ENCODE results near the gene CHRM2. TPM values are rescaled to one million over a fixed set of nuclear protein-coding genes. Genes with fewer than 3 reads are reported as not detected.

CHRM2 gene
- total and polyA plus RNA-seq, 2 donors (not counting 1 experiment from before 2014, with no cell fraction given): 7.9 to 47.1 TPM

DNA sequence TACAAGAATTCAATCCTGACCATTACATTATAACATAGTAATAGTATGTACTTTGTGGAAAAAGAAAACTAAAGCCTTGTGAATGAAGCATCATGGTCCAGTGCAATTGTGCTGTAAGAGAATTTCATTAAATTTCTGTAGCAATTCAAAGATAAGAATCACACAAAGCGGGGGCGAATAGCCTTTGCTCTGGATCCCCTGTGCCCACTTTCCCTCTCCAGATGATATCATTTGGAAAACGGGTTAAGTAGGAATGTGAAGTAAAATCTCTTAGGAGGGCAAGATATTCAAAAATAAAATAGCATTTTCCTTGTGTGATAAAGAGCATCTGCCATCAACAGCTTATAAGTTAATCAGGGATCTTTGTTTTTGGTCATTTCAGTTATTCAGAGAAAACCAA, 177.1 kb downstream of the CHRM2 start:
- no peak overlapping the region for H3K27ac ChIP-seq (ENCODE audit: insufficient read depth, low read length)
- no peaks in the 10 kb centered on the region for H4K20me1 ChIP-seq (ENCODE audit: control insufficient read depth, extremely low read depth, insufficient read depth, low read length)
- no peaks in the 10 kb centered on the region for H3K4me1 ChIP-seq (ENCODE audit: control insufficient read depth, extremely low read depth, insufficient read depth, low read length)
- H2AFZ ChIP-seq (ENCODE audit: low read length): no peak overlapping the region
- H3K36me3 ChIP-seq (ENCODE audit: control insufficient read depth, insufficient read depth, low read length): no peaks in the 10 kb centered on the region
- no peak for DNase-seq (ENCODE audit: low read depth in 2 of 2)
- TF ChIP-seq, protein P1, sequence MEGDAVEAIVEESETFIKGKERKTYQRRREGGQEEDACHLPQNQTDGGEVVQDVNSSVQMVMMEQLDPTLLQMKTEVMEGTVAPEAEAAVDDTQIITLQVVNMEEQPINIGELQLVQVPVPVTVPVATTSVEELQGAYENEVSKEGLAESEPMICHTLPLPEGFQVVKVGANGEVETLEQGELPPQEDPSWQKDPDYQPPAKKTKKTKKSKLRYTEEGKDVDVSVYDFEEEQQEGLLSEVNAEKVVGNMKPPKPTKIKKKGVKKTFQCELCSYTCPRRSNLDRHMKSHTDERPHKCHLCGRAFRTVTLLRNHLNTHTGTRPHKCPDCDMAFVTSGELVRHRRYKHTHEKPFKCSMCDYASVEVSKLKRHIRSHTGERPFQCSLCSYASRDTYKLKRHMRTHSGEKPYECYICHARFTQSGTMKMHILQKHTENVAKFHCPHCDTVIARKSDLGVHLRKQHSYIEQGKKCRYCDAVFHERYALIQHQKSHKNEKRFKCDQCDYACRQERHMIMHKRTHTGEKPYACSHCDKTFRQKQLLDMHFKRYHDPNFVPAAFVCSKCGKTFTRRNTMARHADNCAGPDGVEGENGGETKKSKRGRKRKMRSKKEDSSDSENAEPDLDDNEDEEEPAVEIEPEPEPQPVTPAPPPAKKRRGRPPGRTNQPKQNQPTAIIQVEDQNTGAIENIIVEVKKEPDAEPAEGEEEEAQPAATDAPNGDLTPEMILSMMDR (conservative IDR thresholded peaks at IDR 0.05 in 1 of 2, IDR thresholded peaks at IDR 0.05 in 1 of 2; ENCODE audit: low read depth in 1 of 2, low read length in 2 of 2): no peak
- TF ChIP-seq EZH2 (IDR thresholded peaks at IDR 0.05; ENCODE audit: low read length, missing control alignments): no peak
- H3K4me2 ChIP-seq (ENCODE audit: extremely low read depth, insufficient read depth, low read length): no peak overlapping the region
- no peak overlapping the region for H3K4me3 ChIP-seq (replicated peaks in 1 of 4; ENCODE audit: control extremely low read depth in 1 of 4, insufficient read depth in 1 of 4, low read depth in 3 of 4, low read length in 4 of 4)
- H3K79me2 ChIP-seq (ENCODE audit: control insufficient read depth, insufficient read depth, low read length): no peaks in the 10 kb centered on the region
- no peaks in the 10 kb centered on the region for H3K27me3 ChIP-seq (ENCODE audit: control insufficient read depth, insufficient read depth, low read length)
- H3K9ac ChIP-seq (ENCODE audit: insufficient read depth, low read length): no peak overlapping the region
- no peaks in the 10 kb centered on the region for H3K9me3 ChIP-seq (ENCODE audit: control insufficient read depth, insufficient read depth, low read depth, low read length)

DNA sequence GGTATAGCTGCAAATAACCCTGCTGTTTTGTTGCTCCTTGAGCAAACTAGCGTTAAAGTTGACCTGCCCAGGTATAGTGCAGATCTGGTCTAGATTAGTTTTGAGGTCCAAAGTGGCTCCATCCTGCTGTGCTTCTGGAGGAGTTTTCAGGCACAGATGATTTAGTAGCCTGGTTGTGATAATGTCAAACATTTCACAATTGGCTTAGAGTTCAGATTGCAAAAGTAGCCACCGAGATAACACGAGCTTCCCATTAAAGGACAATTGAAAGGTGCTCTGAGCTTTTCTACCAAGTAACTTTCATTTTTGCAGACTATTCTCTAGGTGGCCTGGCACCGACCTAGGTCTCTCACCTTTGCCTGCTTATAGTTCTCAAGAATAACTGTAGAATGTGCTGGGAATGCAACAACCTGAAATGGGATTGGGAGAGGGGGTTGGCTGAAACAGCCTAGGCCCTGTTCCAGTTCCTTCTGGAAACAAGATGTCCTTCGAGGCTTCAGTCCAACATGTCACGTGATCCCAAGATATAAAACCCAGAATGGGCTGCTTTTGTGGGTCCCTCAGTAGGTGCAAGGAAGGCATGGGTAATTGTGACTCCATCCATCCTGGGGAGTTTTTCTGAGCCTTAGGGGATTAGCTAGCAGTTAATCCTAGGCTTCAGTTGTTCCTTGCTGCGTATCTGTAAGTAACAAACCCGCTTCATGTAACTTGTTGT, 201.0 kb downstream of the CHRM2 start:
- no peak overlapping the region for H3K9ac ChIP-seq (ENCODE audit: insufficient read depth, low read length)
- no peak overlapping the region for H2AFZ ChIP-seq (ENCODE audit: low read length)
- TF ChIP-seq, protein P1 (conservative IDR thresholded peaks at IDR 0.05 in 1 of 2, IDR thresholded peaks at IDR 0.05 in 1 of 2; ENCODE audit: low read depth in 1 of 2, low read length in 2 of 2): no peak
- no peak for TF ChIP-seq EZH2 (IDR thresholded peaks at IDR 0.05; ENCODE audit: low read length, missing control alignments)
- H3K79me2 ChIP-seq (ENCODE audit: control insufficient read depth, insufficient read depth, low read length): no peaks in the 10 kb centered on the region
- no peak overlapping the region for H3K27ac ChIP-seq (ENCODE audit: insufficient read depth, low read length)
- H3K4me1 ChIP-seq (ENCODE audit: control insufficient read depth, extremely low read depth, insufficient read depth, low read length): peaks cover 12% of the 10 kb centered on the region
- no peaks in the 10 kb centered on the region for H3K27me3 ChIP-seq (ENCODE audit: control insufficient read depth, insufficient read depth, low read length)
- H3K4me2 ChIP-seq (ENCODE audit: extremely low read depth, insufficient read depth, low read length): no peak overlapping the region
- no peaks in the 10 kb centered on the region for H3K36me3 ChIP-seq (ENCODE audit: control insufficient read depth, insufficient read depth, low read length)
- H3K9me3 ChIP-seq (ENCODE audit: control insufficient read depth, insufficient read depth, low read depth, low read length): no peaks in the 10 kb centered on the region
- no peak overlapping the region for H3K4me3 ChIP-seq (replicated peaks in 1 of 4; ENCODE audit: control extremely low read depth in 1 of 4, insufficient read depth in 1 of 4, low read depth in 3 of 4, low read length in 4 of 4)
- no peak for DNase-seq (ENCODE audit: low read depth in 2 of 2)
- no peaks in the 10 kb centered on the region for H4K20me1 ChIP-seq (ENCODE audit: control insufficient read depth, extremely low read depth, insufficient read depth, low read length)
